22Rv1 (cell line): ENCODE results near the gene GON4L.

Experiments
- ZFX ChIP-seq: fragments of 450-650 bp; IDR thresholded peaks from 2 replicates; pipeline ENCODE4 v1.6.1; 2017; ENCODE audit warnings: antibody characterized with exemption, borderline replicate concordance
- TF ChIP-seq, protein P1 (sequence below): fragments of 450-650 bp; IDR thresholded peaks from 2 replicates; pipeline ENCODE4 v1.5.1; 2017; ENCODE audit warnings: mild to moderate bottlenecking

GRCh38 chr1:155904261-155904660, 47.2 kb upstream of the GON4L start:
- TF ChIP-seq, protein P1, sequence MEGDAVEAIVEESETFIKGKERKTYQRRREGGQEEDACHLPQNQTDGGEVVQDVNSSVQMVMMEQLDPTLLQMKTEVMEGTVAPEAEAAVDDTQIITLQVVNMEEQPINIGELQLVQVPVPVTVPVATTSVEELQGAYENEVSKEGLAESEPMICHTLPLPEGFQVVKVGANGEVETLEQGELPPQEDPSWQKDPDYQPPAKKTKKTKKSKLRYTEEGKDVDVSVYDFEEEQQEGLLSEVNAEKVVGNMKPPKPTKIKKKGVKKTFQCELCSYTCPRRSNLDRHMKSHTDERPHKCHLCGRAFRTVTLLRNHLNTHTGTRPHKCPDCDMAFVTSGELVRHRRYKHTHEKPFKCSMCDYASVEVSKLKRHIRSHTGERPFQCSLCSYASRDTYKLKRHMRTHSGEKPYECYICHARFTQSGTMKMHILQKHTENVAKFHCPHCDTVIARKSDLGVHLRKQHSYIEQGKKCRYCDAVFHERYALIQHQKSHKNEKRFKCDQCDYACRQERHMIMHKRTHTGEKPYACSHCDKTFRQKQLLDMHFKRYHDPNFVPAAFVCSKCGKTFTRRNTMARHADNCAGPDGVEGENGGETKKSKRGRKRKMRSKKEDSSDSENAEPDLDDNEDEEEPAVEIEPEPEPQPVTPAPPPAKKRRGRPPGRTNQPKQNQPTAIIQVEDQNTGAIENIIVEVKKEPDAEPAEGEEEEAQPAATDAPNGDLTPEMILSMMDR = no peak
- no peak for TF ChIP-seq ZFX
